PC-3 (cell line): ENCODE data around the gene ZHX3.

Experiments used
- EZH2 ChIP-seq: fragments of 300-600 bp; sonication (generic); IDR thresholded peaks from one replicate; pipeline ENCODE4 v1.6.1; 2017; ENCODE audit warnings: antibody characterized with exemption, mild to moderate bottlenecking, low read length; ENCODE audit not compliant: unreplicated experiment
- EZH2phosphoT487 ChIP-seq: fragments of 300-600 bp; sonication (generic); IDR thresholded peaks from 2 replicates; pipeline ENCODE4 v1.6.1; 2018; ENCODE audit warnings: mild to moderate bottlenecking, antibody characterized with exemption, low read length, borderline replicate concordance
- TF ChIP-seq, protein P1 (sequence below): fragments of 300-600 bp; sonication (generic); conservative IDR thresholded peaks from 2 replicates; pipeline ENCODE4 v1.5.1; 2017; ENCODE audit warnings: antibody characterized with exemption, low read depth, mild to moderate bottlenecking, low read length

DNA sequence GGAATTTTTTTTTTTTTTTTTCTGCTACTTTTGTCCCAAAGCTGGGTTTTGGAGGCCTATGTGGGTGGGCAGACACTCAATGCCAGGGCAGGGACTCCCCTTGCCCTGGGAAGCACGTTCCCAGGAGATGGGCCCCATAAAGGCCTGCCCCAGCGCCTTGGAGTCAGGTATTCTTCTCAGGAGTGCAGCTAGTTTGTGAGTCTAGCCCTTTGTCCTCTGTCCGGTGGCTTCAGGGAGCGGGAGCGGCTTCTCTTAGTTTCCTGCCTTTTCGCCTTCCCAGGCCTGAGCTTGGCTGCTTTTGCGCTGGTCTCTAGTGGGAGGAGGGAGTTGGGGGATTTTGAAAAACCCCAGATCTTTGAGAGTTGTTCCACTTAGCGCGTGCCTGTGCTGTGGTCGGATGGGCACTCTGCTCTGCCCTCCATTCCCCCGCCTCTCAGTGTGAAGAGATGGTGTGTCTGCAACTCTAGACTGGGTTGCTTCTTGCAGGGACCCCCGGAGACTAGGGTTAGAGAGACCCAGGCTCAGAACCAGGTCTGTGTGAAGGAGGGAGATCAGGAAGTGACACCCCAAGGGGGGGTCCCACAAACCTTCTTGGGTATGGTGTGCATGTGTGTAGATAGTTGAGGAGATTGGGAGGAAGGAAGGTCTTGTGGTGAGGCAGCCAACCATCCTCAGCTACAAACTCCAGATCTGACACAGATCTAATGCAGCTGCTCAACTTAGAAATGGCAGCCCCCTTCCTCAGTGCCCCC is 178.9 kb downstream of the ZHX3 start:
- TF ChIP-seq, protein P1, sequence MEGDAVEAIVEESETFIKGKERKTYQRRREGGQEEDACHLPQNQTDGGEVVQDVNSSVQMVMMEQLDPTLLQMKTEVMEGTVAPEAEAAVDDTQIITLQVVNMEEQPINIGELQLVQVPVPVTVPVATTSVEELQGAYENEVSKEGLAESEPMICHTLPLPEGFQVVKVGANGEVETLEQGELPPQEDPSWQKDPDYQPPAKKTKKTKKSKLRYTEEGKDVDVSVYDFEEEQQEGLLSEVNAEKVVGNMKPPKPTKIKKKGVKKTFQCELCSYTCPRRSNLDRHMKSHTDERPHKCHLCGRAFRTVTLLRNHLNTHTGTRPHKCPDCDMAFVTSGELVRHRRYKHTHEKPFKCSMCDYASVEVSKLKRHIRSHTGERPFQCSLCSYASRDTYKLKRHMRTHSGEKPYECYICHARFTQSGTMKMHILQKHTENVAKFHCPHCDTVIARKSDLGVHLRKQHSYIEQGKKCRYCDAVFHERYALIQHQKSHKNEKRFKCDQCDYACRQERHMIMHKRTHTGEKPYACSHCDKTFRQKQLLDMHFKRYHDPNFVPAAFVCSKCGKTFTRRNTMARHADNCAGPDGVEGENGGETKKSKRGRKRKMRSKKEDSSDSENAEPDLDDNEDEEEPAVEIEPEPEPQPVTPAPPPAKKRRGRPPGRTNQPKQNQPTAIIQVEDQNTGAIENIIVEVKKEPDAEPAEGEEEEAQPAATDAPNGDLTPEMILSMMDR, result no peak
- TF ChIP-seq EZH2, result no peak
- TF ChIP-seq EZH2phosphoT487, result no peak
